GM23248 (cell line): ENCODE results near the gene CUL4B. TPM values are rescaled to one million over a fixed set of nuclear protein-coding genes. Genes with fewer than 3 reads are reported as not detected.

Source experiments
- DNase-seq: peaks from one replicate; pipeline ENCODE4 v3.0.0-alpha.2; 2015
- H2AFZ ChIP-seq: fragments of 200-600 bp; sonication (generic); 2 replicates; pipeline ENCODE4 v1.6.1; 2016; ENCODE audit warnings: antibody characterized with exemption
- H3F3A ChIP-seq: fragments of 200-600 bp; sonication (generic); 2 replicates; pipeline ENCODE4 v1.6.1; 2016; ENCODE audit warnings: mild to moderate bottlenecking, antibody characterized with exemption, mixed run types; ENCODE audit not compliant: insufficient read depth
- H3K27ac ChIP-seq: fragments of 200-600 bp; sonication (generic); 2 replicates; pipeline ENCODE4 v1.5.1; 2016; ENCODE audit warnings: mild to moderate bottlenecking
- H3K27me3 ChIP-seq: fragments of 200-600 bp; sonication (generic); replicated peaks from 2 replicates; pipeline ENCODE4 v1.6.1; 2016; ENCODE audit warnings: mild to moderate bottlenecking; ENCODE audit not compliant: insufficient read depth
- H3K36me3 ChIP-seq: fragments of 200-600 bp; sonication (generic); 2 replicates; pipeline ENCODE4 v1.6.1; 2016; ENCODE audit warnings: low read depth, mild to moderate bottlenecking
- H3K4me1 ChIP-seq: fragments of 200-600 bp; sonication (generic); 2 replicates; pipeline ENCODE4 v1.6.1; 2016; ENCODE audit warnings: mild to moderate bottlenecking; ENCODE audit not compliant: insufficient read depth
- H3K4me2 ChIP-seq: fragments of 200-600 bp; sonication (generic); one replicate; pipeline ENCODE4 v1.6.1; 2016; ENCODE audit warnings: mild to moderate bottlenecking; ENCODE audit not compliant: unreplicated experiment
- H3K4me3 ChIP-seq: fragments of 200-600 bp; sonication (generic); 2 replicates; pipeline ENCODE4 v1.5.1; 2016; ENCODE audit warnings: mild to moderate bottlenecking
- H3K79me2 ChIP-seq: fragments of 200-600 bp; sonication (generic); 2 replicates; pipeline ENCODE4 v1.6.1; 2016; ENCODE audit warnings: mild to moderate bottlenecking; ENCODE audit not compliant: insufficient read depth
- H3K9ac ChIP-seq: fragments of 200-600 bp; sonication (generic); 2 replicates; pipeline ENCODE4 v1.6.1; 2016; ENCODE audit warnings: mild to moderate bottlenecking
- H3K9me2 ChIP-seq: fragments of 200-600 bp; sonication (generic); 2 replicates; pipeline ENCODE4 v1.6.1; 2016; ENCODE audit warnings: mixed run types, mild to moderate bottlenecking, moderate library complexity; ENCODE audit not compliant: insufficient read depth
- H3K9me3 ChIP-seq: fragments of 200-600 bp; sonication (generic); one replicate; pipeline ENCODE4 v1.6.1; 2017; ENCODE audit warnings: low read depth
- H4K20me1 ChIP-seq: fragments of 200-600 bp; sonication (generic); 2 replicates; pipeline ENCODE4 v1.6.0; 2016; ENCODE audit not compliant: insufficient read depth
- EZH2 ChIP-seq: fragments of 200-600 bp; sonication (generic); IDR thresholded peaks from 2 replicates; pipeline ENCODE4 v1.6.1; 2018; ENCODE audit warnings: antibody characterized with exemption, mild to moderate bottlenecking; ENCODE audit not compliant: insufficient read depth, poor library complexity, severe bottlenecking
- EZH2phosphoT487 ChIP-seq: fragments of 200-600 bp; sonication (generic); IDR thresholded peaks from 2 replicates; pipeline ENCODE4 v1.6.1; 2018; ENCODE audit warnings: antibody characterized with exemption, moderate library complexity, mild to moderate bottlenecking, low read depth; ENCODE audit not compliant: insufficient read depth
- WGBS, 2 experiments: methylation state at CpG; one replicate each; pipeline ENCODE4 v1.1.6; 2015 to 2017; ENCODE audit warnings: low lambda C conversion rate in 2 of 2, low coverage in 1 of 2; ENCODE audit errors: missing lambda C conversion rate in 2 of 2; 5-methylcytosine and 5-hydroxymethylcytosine counted together
- in situ Hi-C: fragments of 300-500 bp; cut with MboI; formaldehyde crosslinking; loops from 2 replicates; pipeline ENCODE4 v1.15.0; 2020
- polyA plus RNA-seq: library from polyadenylated mRNA; unstranded; fragments of >200 nt; fragmentation: Nextera tagmentation; extraction: Ambion mirVana; gene quantifications from 2 replicates; pipeline ENCODE4 v1.2.1, GENCODE V29; 2016
- total RNA-seq: library from RNA; depleted of rRNA; stranded (reverse); fragments of >200 nt; shearing (Covaris generic); gene quantifications from 2 replicates; pipeline ENCODE4 v1.2.3, GENCODE V29; 2014

Gene CUL4B
- total and polyA plus RNA-seq, 2 experiments from 2014 or later = 158 TPM

DNA sequence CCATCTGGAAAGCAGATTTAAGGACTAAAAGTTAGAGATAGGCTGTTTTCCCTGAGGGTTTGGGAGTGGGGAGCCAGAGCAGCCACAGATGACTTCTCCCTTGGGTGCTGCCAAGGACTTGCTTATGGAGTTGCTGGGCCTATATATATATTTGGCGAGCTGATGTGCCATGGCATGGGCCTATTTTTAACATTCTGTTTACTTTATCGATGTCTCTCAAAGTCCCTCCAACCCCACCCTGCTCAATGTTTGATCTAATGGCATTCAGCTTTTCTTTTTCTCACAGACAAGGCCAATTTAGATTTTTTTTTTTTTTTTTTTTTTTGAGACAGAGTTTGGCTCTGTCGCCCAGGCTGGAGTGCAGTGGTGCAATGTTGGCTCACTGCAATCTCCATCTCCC lies 6.1 kb upstream of the CUL4B start:
- H4K20me1 ChIP-seq = no peaks in the 10 kb centered on the region
- H3K4me2 ChIP-seq = no peak overlapping the region
- no peaks in the 10 kb centered on the region for H3F3A ChIP-seq
- H3K36me3 ChIP-seq = no peaks in the 10 kb centered on the region
- 0 out of 2 replicates have a peak, but pooled peaks cover 8% of the 10 kb centered on the region for H3K79me2 ChIP-seq
- H3K9ac ChIP-seq = no peak overlapping the region
- H3K9me2 ChIP-seq = no peaks in the 10 kb centered on the region
- WGBS, 2 experiments = 90 to 100% methylated on average over 1 to 3 of the region's 3 CpGs
- no peak overlapping the region for H3K27ac ChIP-seq
- in situ Hi-C loops = no loop called here
- no peaks in the 10 kb centered on the region for H3K9me3 ChIP-seq
- TF ChIP-seq EZH2phosphoT487 = no peak
- no peak for TF ChIP-seq EZH2
- peaks cover 8% of the 10 kb centered on the region; the same call in 1 of the 2 replicates for H3K4me1 ChIP-seq
- H2AFZ ChIP-seq = no peak overlapping the region
- H3K27me3 ChIP-seq = no peaks in the 10 kb centered on the region
- no peak overlapping the region for H3K4me3 ChIP-seq
- DNase-seq = no peak

DNA sequence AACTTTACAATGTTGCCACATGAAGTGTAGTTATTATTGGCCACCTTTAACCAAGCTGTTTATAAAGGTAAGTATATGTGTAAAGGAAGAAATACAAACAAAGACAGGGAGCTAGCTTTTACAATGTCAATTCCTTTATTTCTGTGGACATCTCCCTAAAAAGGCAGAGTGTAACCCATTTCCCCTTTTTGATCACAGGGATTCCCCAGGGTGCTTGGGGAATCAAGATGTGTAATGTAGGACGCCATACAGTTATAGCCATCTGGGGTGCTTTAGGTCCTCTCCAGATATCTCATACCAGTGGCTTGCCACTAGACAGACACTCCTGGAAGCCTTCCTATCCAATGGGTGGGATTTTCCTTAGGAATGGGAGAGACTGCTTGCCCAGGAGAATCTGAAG lies 4.2 kb upstream of the CUL4B start:
- Histone ChIP-seq H3K4me2 (no peak overlapping the region), H3K9me3 (no peaks in the 10 kb centered on the region), H2AFZ (no peak overlapping the region), H4K20me1 (no peaks in the 10 kb centered on the region), H3K4me3 (no peak overlapping the region), H3K36me3 (no peaks in the 10 kb centered on the region), H3K79me2 (peaks cover 15% of the 10 kb centered on the region), H3K27me3 (no peaks in the 10 kb centered on the region), H3K4me1 (peaks cover 8% of the 10 kb centered on the region; the same call in 1 of the 2 replicates), H3K27ac (no peak overlapping the region), H3F3A (0 out of 2 replicates have a peak, but pooled peaks cover 4% of the 10 kb centered on the region), H3K9ac (no peak overlapping the region), H3K9me2 (no peaks in the 10 kb centered on the region)
- WGBS, 2 experiments = 78 to 100% methylated on average over 1 of the region's 1 CpG
- in situ Hi-C loops = no loop called here
- TF ChIP-seq EZH2phosphoT487 (no peak), EZH2 (no peak)
- DNase-seq = no peak

DNA sequence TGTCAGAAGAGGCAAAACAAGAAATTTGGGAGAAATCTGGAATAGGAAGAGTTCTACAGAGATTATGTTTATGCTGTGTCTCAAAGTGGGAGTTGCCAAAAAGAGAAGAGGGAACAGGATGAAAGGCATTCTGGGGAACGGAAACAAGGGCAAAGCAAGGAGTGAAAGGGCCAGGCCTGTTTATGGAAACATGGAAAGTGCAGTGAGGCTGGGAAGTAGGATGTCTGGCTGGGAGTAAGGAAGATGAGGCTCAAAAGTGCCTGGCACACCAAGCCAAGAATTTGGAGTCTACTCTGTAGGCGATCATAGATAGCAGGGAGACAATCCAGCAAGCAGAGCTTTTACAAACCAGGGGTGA lies 1.8 kb upstream of the CUL4B start:
- 55 to 58% methylated on average over 2 of the region's 2 CpGs for WGBS, 2 experiments
- H3K4me2 ChIP-seq = peak overlapping the region; percentile 95
- no peaks in the 10 kb centered on the region for H3K9me2 ChIP-seq
- peak overlapping the region; percentile 99 for H3K4me3 ChIP-seq
- no peak for DNase-seq
- no peaks in the 10 kb centered on the region for H3K27me3 ChIP-seq
- peaks cover 8% of the 10 kb centered on the region; the same call in 1 of the 2 replicates for H3K4me1 ChIP-seq
- H3K9ac ChIP-seq = peak overlapping the region; percentile 99
- H3F3A ChIP-seq = 0 out of 2 replicates have a peak, but pooled peaks cover 25% of the 10 kb centered on the region
- TF ChIP-seq EZH2phosphoT487 (no peak), EZH2 (no peak)
- in situ Hi-C loops = no loop called here
- peak overlapping the region; percentile 62 for H2AFZ ChIP-seq
- no peaks in the 10 kb centered on the region for H3K9me3 ChIP-seq
- peaks cover 38% of the 10 kb centered on the region for H3K79me2 ChIP-seq
- peak overlapping the region; percentile 99 for H3K27ac ChIP-seq
- no peaks in the 10 kb centered on the region for H4K20me1 ChIP-seq
- peaks cover 1% of the 10 kb centered on the region; the same call in 1 of the 2 replicates for H3K36me3 ChIP-seq

DNA sequence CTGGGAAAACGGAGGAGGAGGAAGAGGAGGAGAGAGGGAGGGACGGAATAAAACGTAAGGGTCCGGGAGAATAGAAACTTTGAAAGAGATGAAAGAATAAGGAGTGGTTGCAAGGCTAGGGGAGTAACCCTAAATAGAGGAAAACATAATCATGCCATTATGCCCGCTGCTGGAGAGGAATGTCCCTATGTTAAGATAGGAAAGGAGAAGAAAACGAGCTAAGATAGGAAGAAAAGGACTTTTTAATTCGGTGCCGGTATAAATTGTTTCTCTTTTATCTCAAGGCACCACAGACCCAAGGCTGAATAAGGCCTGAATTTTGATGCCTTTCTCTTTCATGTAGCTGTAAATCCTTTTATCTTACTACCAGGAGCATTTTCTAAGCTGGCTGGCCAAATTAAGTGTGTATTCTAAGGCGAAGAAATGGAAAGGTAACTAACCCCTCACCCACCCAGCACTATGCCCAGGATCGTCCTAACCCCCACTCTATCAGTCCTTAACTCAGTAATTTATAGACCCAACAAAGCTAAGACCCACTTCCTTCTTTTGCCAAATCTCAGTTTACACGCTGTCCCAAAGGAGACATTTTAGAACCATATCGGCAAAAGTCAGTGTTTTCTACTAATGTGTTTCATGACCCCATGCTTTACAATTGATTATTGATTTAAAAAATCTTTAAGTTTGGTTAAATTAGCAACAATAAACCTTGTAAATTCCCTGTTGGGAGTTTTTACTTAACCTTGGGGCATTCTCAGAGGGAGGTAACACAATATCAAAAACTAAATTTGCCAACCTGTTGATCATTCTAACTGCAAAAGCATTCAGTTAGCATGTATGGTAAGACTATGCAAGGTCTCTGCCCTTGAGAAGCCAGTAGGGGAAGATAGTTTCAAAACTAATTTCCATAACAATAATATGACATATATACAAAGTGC lies 1.1 kb upstream of the CUL4B start:
- no peaks in the 10 kb centered on the region for H3K27me3 ChIP-seq
- H3K9me3 ChIP-seq = no peaks in the 10 kb centered on the region
- H2AFZ ChIP-seq = peak overlapping the region; percentile 62
- no peak for TF ChIP-seq EZH2
- no peak for TF ChIP-seq EZH2phosphoT487
- no peaks in the 10 kb centered on the region for H4K20me1 ChIP-seq
- H3K27ac ChIP-seq = peak overlapping the region; percentile 99
- no peaks in the 10 kb centered on the region for H3K9me2 ChIP-seq
- peaks cover 10% of the 10 kb centered on the region; the same call in 1 of the 2 replicates for H3K4me1 ChIP-seq
- H3K36me3 ChIP-seq = peaks cover 8% of the 10 kb centered on the region; the same call in 1 of the 2 replicates
- peak overlapping the region; percentile 99 for H3K4me3 ChIP-seq
- WGBS, 2 experiments = 8 to 16% methylated on average over 8 to 12 of the region's 12 CpGs
- no peak for DNase-seq
- in situ Hi-C loops = no loop called here
- 0 out of 2 replicates have a peak, but pooled peaks cover 29% of the 10 kb centered on the region for H3F3A ChIP-seq
- peak overlapping the region; percentile 99 for H3K9ac ChIP-seq
- H3K79me2 ChIP-seq = peaks cover 45% of the 10 kb centered on the region
- H3K4me2 ChIP-seq = peak overlapping the region; percentile 95
